Right renal pelvis (tissue), 4 donors: Measurements from ENCODE around the gene HUNK. TPM values are rescaled to one million over a fixed set of nuclear protein-coding genes. Genes with fewer than 3 reads are reported as not detected.
"Not testable (repeated sequence)": the region's sequence is repeated elsewhere in the genome, so short reads cannot be mapped to it uniquely, and the experiment has no call there.

Source experiments
- DNase-seq, 4 donors: peaks; one replicate each; pipeline ENCODE4 v3.0.0-alpha.2; 2013; ENCODE audit warnings: low read depth in 4 of 4, low spot score in 3 of 4, missing footprints in 1 of 4
- polyA plus RNA-seq, 4 donors: library from polyadenylated mRNA; unstranded; fragments of 120-200 nt; gene quantifications; one replicate each; pipeline ENCODE4 v1.2.1, GENCODE V29; 2013; ENCODE audit not compliant: insufficient read length in 4 of 4

HUNK gene
- polyA plus RNA-seq, 4 donors, result 16.1 to 18.7 (median 18.1) TPM

DNA sequence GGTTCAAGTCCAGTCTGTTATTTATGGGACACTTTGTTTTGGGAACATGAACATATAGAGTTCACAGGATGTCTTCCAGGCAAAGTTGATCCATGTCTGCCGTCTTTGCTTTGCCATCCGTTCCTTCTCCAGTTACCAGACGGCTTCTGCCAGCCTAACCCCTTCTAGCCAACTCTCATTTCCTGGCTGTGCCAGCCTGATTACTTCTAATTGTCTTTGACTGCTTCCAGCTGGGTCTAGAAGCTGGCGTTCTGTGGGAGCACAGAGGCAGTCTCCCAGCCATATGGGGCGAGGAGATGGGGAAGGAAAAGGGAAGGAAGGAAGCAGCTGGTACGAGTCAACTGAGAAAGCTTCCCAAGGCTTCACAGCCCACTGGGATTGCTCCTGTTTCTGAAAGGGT lies 3.1 kb upstream of the HUNK start:
- no peak for DNase-seq

DNA sequence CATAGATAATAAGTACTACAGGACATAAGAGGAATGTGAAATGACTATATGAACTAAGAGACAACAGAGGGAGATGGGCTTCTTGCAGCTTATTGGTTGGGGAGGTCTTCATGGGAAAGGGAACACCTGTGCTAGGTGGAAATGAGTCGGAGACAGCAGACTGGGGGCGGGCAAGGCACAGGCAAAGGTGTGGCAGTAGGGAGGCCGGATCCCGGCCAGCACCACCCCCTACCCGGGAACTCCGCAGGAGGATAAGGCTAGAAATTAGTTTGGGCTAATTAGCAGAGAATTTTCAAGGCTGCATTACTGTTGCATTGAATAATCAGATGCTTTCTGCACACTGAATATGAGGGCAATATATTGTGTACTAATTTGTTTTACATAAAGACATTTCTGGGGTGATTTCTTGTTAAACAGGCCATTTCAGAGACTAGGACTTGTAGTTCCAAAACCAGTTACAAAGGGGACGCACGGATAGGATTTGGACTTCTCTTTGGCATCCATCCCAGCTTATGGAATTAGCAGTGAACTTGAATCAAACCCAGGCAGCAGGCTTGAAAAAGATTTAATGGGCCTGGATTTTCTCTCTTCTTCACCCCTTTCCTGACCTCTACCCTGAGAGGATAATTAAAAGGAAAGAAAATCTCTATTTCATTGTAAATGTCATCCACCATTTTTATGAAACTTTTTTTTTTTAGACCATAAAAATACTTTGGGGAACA lies 2.2 kb upstream of the HUNK start:
- no peak for DNase-seq

GRCh38 chr21:31871371-31871770 lies 1.4 kb upstream of the HUNK start:
- DNase-seq, result not testable (repeated sequence)

DNA sequence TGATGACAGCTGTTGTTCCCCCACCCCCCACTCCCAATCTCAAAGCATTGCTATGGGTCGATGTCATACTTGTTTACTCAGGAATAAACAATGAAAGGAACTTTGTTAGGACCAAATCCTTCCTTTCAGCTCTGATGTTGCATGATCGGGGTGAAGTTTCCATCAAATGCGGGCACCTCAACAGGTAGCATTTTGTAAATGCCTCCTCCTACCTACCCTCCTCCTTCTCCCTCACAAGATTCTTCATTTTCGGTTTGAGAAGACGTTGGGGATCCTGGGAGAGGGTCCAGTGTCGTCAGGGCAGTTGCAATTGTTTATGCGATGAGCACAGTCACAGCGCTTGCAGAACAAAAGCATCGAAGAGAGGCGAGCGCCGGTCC lies 758 bp upstream of the HUNK start:
- no peak for DNase-seq

DNA sequence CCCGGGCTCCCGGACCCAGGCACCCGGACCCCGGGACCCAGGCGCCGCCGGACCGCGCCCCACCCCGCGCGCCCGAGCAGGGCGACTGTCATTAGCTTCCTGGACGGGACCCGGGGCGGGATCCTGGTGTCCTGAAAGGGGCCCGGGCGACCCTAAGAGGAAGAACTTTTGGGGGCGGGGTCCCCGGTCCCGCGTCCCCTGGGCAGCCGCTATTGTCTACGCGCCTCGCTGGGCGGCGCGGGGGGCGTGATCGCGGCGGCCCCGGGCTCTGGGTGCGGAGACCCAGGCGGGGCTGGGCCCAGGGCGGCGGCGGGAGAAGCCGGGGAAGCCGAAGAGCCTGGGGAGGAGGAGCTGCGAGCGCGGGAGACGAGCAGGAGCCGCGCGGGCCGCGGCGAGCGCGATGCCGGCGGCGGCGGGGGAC lies 465 bp downstream of the HUNK start:
- no peak for DNase-seq

GRCh38 chr21:31873696-31874599 lies 1.1 kb downstream of the HUNK start:
- DNase-seq, result no peak

GRCh38 chr21:31874812-31875212 lies 2.0 kb downstream of the HUNK start:
- no peak for DNase-seq

GRCh38 chr21:31875496-31876015 lies 2.7 kb downstream of the HUNK start:
- no peak for DNase-seq

DNA sequence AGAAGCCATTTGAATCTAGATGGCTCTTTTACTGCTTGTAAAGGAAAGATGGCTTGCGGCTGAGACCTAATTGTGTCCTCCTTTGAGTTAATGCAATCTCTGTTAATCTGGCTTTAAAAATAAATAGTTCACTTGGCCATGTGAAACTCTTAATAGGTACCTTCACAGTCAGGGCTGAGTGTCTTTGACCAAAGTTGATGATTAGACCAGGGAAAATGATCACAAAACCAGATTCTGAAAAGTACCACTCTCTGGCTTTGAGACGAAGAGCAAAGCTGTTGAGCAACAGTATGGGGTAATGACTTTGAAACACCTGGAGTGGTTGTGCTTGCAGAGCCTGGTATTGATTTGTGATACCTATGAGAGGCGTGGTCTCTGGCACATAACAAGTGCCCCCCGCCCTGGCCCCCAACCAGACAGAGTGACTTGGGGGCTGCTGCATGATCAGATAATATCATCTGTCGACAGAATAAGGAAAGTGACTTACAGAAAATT lies 4.7 kb downstream of the HUNK start:
- no peak for DNase-seq

DNA sequence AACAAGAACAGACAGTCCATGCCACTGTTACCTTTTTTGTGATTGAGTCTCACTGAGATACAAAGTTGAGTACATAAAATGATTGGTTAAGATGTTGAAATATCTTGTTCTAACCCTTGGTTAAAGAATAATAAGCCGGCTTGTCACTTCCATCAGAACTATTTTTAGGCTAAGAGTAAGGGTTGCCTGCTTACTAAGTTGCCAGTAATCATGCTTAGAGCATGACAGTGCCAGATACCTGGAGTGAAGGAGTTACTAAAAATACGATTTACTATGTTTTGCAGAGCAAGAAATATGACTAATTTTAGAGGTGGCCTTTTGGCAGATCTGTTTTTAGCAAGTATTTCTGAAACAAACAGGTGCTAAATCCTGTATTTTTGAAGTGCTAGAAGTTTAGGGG lies 6.0 kb downstream of the HUNK start:
- DNase-seq, result no peak

DNA sequence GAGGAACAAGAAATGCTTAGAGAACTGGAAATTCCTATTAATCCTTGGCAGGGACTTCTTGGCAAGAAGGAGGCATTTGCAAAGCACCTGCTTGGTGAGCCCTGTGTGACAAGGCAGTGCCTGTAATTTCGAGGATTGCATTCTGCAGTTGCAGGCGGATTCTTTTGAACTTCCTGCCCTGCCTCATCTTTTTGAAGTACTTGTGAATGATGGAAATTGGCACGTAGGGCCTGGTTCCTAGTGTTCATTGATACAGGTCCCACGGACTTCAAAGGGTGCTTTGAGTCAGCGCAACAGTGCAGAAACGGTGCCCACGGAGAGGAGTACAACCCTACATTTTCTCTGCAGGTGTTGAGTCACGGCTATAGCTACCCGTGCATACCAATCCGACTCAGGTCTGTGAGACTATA lies 6.4 kb downstream of the HUNK start:
- DNase-seq, result no peak

DNA sequence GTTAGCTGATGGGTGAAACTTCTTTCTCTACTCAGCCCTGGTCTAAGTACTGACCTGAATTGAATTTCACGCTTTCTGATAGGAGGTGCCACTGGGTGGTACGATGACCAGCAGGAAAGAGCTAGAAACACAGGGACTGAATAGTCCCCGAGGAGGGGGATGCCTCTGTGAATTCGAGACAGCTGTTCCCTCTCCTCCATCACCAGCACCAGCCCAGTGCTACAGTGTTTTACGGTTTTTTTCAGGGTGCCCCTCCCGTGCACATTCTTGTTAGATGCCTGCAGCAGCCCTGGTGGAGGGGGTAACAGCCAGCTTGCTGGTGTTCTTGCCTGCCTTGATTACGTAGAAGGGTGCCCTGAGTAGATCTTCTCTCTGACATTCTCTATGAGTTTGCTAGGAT lies 7.1 kb downstream of the HUNK start:
- no peak for DNase-seq

- no peak for DNase-seq
Measured at GRCh38 chr21:31880816-31881215, 8.0 kb downstream of the HUNK start.

DNA sequence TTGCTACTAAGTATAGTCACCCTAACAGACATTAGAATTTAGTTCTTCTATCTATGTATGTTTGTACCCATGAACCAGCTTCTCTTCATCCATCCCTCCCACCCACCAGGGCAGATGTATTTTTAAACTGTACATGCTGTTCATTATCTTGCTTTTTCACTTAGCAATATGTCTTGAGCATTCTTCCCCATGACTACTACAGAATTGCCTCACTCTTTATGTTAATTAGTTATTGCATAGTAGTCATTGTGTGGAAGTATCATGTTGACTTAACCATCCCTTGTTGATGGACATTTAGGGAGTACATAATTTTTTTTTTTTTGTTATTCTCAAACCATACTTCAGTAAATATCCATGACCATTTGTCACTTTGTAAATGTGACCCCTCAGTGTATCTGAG lies 9.9 kb downstream of the HUNK start:
- DNase-seq, result no peak

- DNase-seq, result no peak
Measured at GRCh38 chr21:31885146-31885545, 12.3 kb downstream of the HUNK start.

DNA sequence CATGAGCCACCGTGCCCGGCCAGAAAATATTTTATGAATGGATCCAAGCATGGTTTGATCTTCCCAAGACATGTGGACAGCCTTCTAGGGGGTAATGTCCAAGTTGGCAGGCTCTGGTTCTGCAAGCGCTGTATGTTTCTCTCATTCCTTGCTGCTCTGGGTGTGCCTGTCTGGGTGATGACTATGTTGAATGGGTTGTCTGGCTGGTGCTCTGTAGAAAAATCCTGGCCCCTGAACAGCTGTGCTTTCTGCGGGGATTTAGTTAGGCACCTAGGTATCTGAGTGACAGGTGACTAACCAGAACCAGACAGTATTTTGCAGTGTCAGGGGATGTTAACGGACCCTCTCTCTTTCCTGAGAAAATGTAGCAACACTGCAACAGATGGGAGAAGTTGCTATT lies 14.1 kb downstream of the HUNK start:
- DNase-seq, result no peak

- DNase-seq, result no peak
Measured at GRCh38 chr21:31887391-31887841, 14.6 kb downstream of the HUNK start.

GRCh38 chr21:31888936-31889371 lies 16.1 kb downstream of the HUNK start:
- no peak for DNase-seq

GRCh38 chr21:31889460-31889859 lies 16.6 kb downstream of the HUNK start:
- DNase-seq, result no peak

- no peak for DNase-seq
Measured at GRCh38 chr21:31892686-31893085, 19.9 kb downstream of the HUNK start.

GRCh38 chr21:31893851-31894415 lies 21.1 kb downstream of the HUNK start:
- no peak for DNase-seq
